Fibroblast of skin of abdomen (primary cell): ENCODE data around the gene HVCN1.

ENCODE experiments used
- DNase-seq: peaks from one replicate; pipeline ENCODE4 v3.0.0-alpha.2; 2013

The HVCN1 gene

GRCh38 chr12:110613771-110614684, 74.9 kb downstream of the HVCN1 start, which contains the start of gene TCTN1:
TSS of gene TCTN1 (plus strand) at chr12:110614129. CDS start at chr12:110614183, 54 bp downstream.
- DNase-seq = peak; percentile 94

- DNase-seq = no peak
Measured at GRCh38 chr12:110613071-110613770, 75.7 kb downstream of the HVCN1 start.

- no peak for DNase-seq
Measured at GRCh38 chr12:110606253-110606611, 82.7 kb downstream of the HVCN1 start.

GRCh38 chr12:110602085-110602814, 86.7 kb downstream of the HVCN1 start:
- DNase-seq = peak; percentile 48

GRCh38 chr12:110600254-110600653, 88.7 kb downstream of the HVCN1 start:
- DNase-seq = peak; percentile 56

- DNase-seq = no peak
Measured at GRCh38 chr12:110599334-110599733, 89.6 kb downstream of the HVCN1 start.
